ENCODE measurements around the gene ERF. TPM values are rescaled to one million over a fixed set of nuclear protein-coding genes. Genes with fewer than 3 reads are reported as not detected.

Gene ERF
- polyA plus RNA-seq, 1 of the 3 experiments (the other 2 are of a cell fraction) = 89.6 TPM

DNA sequence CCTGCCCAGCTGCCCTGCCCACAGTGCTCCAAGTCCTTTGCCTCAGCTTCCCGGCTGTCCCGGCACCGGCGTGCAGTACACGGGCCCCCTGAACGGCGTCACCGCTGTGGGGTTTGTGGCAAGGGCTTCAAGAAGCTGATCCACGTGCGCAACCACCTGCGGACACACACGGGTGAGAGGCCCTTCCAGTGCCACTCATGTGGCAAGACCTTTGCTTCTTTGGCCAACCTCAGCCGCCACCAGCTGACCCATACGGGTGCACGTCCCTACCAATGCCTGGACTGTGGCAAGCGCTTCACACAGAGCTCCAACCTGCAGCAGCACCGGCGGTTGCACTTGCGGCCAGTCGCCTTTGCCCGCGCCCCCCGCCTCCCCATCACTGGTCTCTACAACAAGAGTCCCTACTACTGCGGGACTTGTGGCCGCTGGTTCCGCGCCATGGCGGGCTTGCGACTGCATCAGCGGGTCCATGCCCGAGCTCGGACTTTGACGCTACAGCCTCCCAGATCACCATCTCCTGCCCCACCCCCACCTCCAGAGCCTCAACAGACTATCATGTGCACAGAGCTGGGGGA, 29.1 kb downstream of the ERF start:
- H3F3A ChIP-seq (replicated peaks; ENCODE audit: insufficient read depth) = peaks cover 20% of the 10 kb centered on the region
- 97% methylated on average over 33 of the region's 33 CpGs for WGBS (ENCODE audit: low lambda C conversion rate)
- no peak for TF ChIP-seq PBX3 (IDR thresholded peaks at IDR 0.05)
- no peak overlapping the region for H2AFZ ChIP-seq (ENCODE audit: low read depth)
- H3K9me2 ChIP-seq = no peaks in the 10 kb centered on the region
- peaks cover 37% of the 10 kb centered on the region for H4K20me1 ChIP-seq (ENCODE audit: insufficient read depth)
- DNase-seq = no peak
- POLR2A ChIA-PET = no interaction called here
- no peaks in the 10 kb centered on the region for H3K27me3 ChIP-seq (ENCODE audit: insufficient read depth)
- peaks cover 8 to 50% of the 10 kb centered on the region in 2 experiments for H3K36me3 ChIP-seq (replicated peaks in 1 of 2; ENCODE audit: control insufficient read depth in 1 of 2, insufficient read depth in 2 of 2, low read length in 1 of 2)
- H3K27ac ChIP-seq (ENCODE audit: low read depth in 2 of 2, low read length in 1 of 2) = no peak overlapping the region
- CTCF ChIA-PET = interaction anchor here (1.3 kb wide), 1 partner anchor 117 kb away, joined by 7 read pairs; no protein-coding TSS in a partner anchor
- no peak overlapping the region for H3K4me3 ChIP-seq (ENCODE audit: low read depth in 2 of 2, low read length in 1 of 2)
- no peaks in the 10 kb centered on the region for H3K9me3 ChIP-seq
- H3K79me2 ChIP-seq (ENCODE audit: insufficient read depth) = peaks cover 52% of the 10 kb centered on the region
- H3K4me1 ChIP-seq (ENCODE audit: control insufficient read depth in 1 of 2, insufficient read depth in 2 of 2, low read depth in 1 of 2, low read length in 1 of 2) = peaks cover 4% of the 10 kb centered on the region in 2 experiments; a peak in 2 of 4 replicates
- H3K4me2 ChIP-seq = no peak overlapping the region
- no peak overlapping the region for H3K9ac ChIP-seq

DNA sequence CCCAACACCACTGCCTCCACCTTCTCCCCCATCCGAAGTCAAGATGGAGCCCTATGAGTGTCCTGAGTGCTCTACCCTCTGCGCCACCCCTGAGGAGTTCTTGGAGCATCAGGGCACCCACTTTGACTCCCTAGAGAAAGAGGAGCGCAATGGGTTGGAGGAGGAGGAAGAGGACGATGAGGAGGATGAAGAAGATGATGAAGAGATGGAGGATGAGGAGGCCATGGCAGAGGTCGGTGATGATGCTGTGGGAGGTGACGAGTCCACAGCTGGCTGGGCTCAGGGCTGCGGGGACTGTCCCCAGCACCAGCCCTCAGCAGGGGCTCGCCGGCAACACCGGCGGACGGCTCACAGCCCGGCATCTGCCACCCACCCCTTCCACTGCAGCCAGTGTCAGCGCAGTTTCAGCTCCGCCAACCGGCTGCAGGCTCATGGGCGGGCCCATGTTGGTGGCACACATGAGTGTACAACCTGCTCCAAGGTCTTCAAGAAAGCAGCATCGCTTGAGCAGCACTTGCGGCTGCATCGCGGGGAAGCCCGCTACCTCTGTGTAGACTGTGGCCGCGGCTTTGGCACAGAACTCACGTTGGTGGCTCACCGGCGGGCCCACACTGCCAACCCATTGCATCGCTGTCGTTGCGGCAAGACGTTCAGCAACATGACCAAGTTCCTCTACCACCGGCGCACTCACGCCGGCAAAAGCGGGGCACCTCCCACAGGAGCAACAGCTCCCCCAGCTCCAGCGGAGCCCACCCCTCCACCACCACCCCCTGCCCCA, 29.8 kb downstream of the ERF start:
- Histone ChIP-seq H3K4me1 (ENCODE audit: control insufficient read depth in 1 of 2, insufficient read depth in 2 of 2, low read depth in 1 of 2, low read length in 1 of 2) (peaks cover 4 to 7% of the 10 kb centered on the region in 2 experiments; a peak in 2 of 4 replicates), H3K79me2 (ENCODE audit: insufficient read depth) (peaks cover 58% of the 10 kb centered on the region), H3K4me3 (ENCODE audit: low read depth in 2 of 2, low read length in 1 of 2) (no peak overlapping the region), H3K9me3 (no peaks in the 10 kb centered on the region), H3K27me3 (ENCODE audit: insufficient read depth) (no peaks in the 10 kb centered on the region), H3K9ac (no peak overlapping the region), H3F3A (replicated peaks; ENCODE audit: insufficient read depth) (peaks cover 20% of the 10 kb centered on the region), H3K9me2 (no peaks in the 10 kb centered on the region), H4K20me1 (ENCODE audit: insufficient read depth) (peaks cover 33% of the 10 kb centered on the region), H2AFZ (ENCODE audit: low read depth) (no peak overlapping the region), H3K4me2 (no peak overlapping the region), H3K36me3 (replicated peaks in 1 of 2; ENCODE audit: control insufficient read depth in 1 of 2, insufficient read depth in 2 of 2, low read length in 1 of 2) (peaks cover 8 to 46% of the 10 kb centered on the region in 2 experiments), H3K27ac (ENCODE audit: low read depth in 2 of 2, low read length in 1 of 2) (no peak overlapping the region)
- 92% methylated on average over 36 of the region's 37 CpGs for WGBS (ENCODE audit: low lambda C conversion rate)
- ChIA-PET POLR2A (no interaction called here), CTCF (interaction anchor here (0.6 to 1.3 kb wide), 2 partner anchors 116 to 117 kb away, joined by 3 to 7 read pairs; no protein-coding TSS in a partner anchor)
- no peak for TF ChIP-seq TEAD4 (IDR thresholded peaks at IDR 0.05; ENCODE audit: borderline replicate concordance, insufficient read depth)
- TF ChIP-seq RAD21 (IDR thresholded peaks at IDR 0.05; ENCODE audit: low read length) = no peak
- TF ChIP-seq SMC3 (IDR thresholded peaks at IDR 0.05; ENCODE audit: low read depth, low read length) = no peak
- TF ChIP-seq RFX5 (IDR thresholded peaks at IDR 0.05; ENCODE audit: low read length) = no peak
- TF ChIP-seq FOSL2 (IDR thresholded peaks at IDR 0.05; ENCODE audit: borderline replicate concordance, low read depth) = no peak
- TF ChIP-seq USF1 (IDR thresholded peaks at IDR 0.05; ENCODE audit: borderline replicate concordance, low read depth) = no peak
- TF ChIP-seq GATA2 (CRISPR knock-in tag; IDR thresholded peaks at IDR 0.05) = no peak
- TF ChIP-seq, protein P1, sequence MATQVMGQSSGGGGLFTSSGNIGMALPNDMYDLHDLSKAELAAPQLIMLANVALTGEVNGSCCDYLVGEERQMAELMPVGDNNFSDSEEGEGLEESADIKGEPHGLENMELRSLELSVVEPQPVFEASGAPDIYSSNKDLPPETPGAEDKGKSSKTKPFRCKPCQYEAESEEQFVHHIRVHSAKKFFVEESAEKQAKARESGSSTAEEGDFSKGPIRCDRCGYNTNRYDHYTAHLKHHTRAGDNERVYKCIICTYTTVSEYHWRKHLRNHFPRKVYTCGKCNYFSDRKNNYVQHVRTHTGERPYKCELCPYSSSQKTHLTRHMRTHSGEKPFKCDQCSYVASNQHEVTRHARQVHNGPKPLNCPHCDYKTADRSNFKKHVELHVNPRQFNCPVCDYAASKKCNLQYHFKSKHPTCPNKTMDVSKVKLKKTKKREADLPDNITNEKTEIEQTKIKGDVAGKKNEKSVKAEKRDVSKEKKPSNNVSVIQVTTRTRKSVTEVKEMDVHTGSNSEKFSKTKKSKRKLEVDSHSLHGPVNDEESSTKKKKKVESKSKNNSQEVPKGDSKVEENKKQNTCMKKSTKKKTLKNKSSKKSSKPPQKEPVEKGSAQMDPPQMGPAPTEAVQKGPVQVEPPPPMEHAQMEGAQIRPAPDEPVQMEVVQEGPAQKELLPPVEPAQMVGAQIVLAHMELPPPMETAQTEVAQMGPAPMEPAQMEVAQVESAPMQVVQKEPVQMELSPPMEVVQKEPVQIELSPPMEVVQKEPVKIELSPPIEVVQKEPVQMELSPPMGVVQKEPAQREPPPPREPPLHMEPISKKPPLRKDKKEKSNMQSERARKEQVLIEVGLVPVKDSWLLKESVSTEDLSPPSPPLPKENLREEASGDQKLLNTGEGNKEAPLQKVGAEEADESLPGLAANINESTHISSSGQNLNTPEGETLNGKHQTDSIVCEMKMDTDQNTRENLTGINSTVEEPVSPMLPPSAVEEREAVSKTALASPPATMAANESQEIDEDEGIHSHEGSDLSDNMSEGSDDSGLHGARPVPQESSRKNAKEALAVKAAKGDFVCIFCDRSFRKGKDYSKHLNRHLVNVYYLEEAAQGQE (IDR thresholded peaks at IDR 0.05; ENCODE audit: low read depth, low read length) = no peak
- no peak for TF ChIP-seq TAF1 (IDR thresholded peaks at IDR 0.05; ENCODE audit: borderline replicate concordance, low read depth, low read length)
- no peak for TF ChIP-seq FOXJ3 (CRISPR knock-in tag; IDR thresholded peaks at IDR 0.05)
- TF ChIP-seq ELF1 (IDR thresholded peaks at IDR 0.05) = no peak
- TF ChIP-seq POLR2AphosphoS5 (IDR thresholded peaks at IDR 0.05; ENCODE audit: low read depth, low read length) = no peak
- TF ChIP-seq SIN3A (IDR thresholded peaks at IDR 0.05; ENCODE audit: borderline replicate concordance, low read depth, low read length) = no peak
- TF ChIP-seq, protein P2, sequence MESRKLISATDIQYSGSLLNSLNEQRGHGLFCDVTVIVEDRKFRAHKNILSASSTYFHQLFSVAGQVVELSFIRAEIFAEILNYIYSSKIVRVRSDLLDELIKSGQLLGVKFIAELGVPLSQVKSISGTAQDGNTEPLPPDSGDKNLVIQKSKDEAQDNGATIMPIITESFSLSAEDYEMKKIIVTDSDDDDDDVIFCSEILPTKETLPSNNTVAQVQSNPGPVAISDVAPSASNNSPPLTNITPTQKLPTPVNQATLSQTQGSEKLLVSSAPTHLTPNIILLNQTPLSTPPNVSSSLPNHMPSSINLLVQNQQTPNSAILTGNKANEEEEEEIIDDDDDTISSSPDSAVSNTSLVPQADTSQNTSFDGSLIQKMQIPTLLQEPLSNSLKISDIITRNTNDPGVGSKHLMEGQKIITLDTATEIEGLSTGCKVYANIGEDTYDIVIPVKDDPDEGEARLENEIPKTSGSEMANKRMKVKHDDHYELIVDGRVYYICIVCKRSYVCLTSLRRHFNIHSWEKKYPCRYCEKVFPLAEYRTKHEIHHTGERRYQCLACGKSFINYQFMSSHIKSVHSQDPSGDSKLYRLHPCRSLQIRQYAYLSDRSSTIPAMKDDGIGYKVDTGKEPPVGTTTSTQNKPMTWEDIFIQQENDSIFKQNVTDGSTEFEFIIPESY (IDR thresholded peaks at IDR 0.05; ENCODE audit: borderline replicate concordance, low read depth) = no peak
- TF ChIP-seq NRF1 (IDR thresholded peaks at IDR 0.05; ENCODE audit: low read depth, low read length) = no peak
- TF ChIP-seq TCF12 (IDR thresholded peaks at IDR 0.05) = no peak
- no peak for DNase-seq

Measured in SK-N-SH (cell line).